CD4-positive, alpha-beta T cell treated with Interferon gamma for 1 hour (primary cell): Measurements from ENCODE around the gene CSF1R.

Experiments
- DNase-seq: peaks from one replicate; pipeline ENCODE4 v3.0.0-alpha.2; 2020

The CSF1R gene

DNA sequence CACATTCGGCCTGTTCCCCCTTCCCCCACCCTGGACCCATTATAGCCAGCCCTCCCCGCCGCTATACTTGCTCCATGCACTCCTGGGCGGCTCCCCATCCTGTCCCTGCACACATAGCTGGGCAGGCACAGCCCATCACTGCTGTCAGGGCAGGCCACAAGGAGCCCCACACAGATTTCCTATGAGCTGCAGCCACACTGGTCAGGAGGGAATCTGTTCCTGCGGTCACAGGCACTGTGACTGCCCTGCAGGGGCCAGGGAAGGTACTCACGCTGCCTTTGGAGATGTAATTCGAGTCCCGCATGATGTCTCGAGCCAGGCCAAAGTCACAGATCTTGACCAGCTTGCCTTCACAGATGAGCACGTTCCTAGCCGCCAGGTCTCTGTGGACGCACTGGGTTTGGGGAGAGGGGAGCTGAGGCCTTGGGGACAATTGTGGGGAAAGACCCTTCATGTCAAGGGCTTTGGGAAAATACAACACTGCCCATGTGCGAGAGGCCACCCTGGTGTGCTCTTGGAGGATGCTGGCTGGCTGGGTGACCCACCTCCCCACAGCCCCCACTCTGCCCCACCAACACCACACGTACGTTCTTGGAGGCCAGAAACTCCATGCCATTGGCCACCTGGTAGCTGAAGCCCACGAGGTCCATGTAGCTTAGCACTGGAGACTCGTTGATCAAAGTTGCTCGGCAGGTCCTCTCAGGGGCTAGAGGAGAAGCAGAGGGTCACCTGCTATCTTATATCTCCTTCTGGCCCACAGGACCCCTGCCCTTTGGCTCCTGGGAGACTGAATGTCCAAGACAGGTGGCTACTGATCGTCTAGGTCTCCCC lies 34.5 kb upstream of the CSF1R start:
- DNase-seq: no peak

DNA sequence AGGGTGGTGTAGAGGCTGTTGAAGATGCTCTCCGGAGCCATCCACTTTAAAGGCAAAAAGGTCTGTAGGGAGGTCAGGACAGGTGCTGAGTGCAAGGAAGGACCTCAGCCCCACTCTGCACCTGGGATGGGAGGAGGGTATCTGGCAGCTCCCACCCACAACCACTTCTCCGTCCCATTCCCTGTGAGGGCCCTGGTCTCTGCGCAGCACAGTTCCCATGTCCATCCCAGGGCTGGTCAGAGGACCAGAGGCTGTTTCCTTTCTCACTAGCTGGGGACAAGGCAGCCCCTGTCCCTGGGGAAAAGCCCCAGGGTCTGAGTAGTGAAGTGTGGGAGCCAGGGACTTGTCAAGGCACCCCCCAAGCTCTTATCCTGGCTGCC lies 33.7 kb upstream of the CSF1R start:
- no peak for DNase-seq

DNA sequence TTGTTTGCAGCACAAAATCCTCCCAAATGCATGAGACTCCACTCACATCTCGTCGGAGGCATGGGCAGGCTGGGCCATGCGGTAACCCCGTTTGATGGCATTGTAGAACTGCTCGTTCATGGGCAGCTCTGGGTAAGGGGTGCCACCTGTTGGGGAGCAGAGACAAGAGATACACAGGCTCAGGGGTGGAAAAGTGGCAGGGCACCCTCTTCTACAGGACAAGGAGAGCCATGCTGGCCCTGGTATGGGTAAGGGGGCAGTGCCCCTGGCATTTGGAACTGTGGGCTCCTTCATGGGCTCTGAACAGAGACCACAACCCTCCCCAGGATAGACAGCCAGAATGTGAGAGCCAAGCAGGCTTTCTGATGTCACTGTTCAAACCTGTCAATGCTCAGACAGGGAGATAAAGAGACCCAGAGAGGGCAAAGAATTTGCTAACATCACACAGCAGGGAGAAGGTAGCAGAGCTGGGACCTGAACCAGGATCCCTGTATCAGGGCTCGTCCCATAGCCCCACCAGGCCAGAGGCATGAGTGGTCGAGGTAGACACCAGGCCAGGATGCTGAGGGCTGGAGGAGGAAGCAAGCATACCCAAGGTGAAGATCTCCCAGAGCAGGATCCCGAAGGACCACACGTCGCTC lies 33.2 kb upstream of the CSF1R start:
- DNase-seq: no peak

DNA sequence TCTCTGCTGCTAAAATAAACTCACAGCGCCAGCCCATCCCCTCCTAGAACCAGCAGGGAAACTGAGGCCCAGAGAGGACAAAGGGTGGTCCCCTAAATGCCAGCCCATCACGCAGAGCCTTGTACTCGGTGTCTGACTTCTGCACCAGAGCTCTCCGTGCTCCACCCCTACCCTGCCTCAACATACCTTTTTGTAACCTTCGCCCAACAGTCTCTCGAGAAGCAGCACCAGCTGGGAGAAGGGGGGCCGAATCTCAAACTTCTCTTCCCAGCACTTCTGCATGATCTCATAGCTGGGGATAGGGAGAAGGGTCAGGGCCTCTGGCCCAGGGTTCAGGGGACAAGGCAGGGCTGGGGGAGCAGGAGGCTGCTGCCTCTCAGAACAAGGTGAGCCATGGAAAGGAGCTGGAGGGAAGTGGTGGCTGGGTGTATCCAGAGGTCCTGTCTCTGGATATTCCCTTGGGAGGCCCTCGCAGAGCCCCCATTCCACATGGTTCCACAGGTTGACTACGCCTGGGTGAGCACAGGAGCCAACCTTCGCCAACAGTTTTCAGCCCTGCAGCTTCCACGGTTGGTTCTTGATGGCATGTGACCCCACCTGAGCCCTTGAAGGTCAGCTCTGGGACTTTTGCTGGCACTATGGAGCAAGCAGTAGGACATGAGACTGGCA lies 32.3 kb upstream of the CSF1R start:
- DNase-seq: no peak

DNA sequence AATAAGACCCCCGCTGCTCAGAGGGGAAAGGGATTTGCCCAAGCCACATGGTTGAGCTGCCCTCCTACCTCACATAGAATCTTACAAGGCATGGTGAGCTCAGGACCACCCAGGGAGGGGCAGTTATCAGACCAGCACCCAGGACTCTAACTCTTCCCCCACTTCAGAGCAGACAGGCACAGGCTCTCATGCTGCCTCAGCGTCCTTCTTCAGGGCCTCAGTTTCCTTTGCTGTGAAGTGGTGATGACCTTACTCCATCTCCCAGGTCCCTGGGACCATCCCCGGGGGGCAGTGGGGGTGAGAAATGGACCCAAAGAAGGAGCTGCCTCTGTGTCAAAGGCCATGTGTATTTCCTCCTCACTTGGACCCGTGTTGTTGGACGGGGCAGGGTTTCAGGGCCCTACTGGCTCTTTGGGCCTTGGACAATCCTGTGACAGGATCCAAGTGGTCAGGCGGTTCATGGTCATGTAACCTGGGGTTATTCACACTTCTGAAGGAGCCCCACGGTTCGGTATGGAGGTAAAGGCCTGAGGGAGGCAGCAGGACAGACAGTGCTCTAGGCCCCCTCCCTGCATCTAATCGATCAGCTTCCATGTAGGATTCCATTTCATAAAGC lies 31.7 kb upstream of the CSF1R start:
- no peak for DNase-seq

DNA sequence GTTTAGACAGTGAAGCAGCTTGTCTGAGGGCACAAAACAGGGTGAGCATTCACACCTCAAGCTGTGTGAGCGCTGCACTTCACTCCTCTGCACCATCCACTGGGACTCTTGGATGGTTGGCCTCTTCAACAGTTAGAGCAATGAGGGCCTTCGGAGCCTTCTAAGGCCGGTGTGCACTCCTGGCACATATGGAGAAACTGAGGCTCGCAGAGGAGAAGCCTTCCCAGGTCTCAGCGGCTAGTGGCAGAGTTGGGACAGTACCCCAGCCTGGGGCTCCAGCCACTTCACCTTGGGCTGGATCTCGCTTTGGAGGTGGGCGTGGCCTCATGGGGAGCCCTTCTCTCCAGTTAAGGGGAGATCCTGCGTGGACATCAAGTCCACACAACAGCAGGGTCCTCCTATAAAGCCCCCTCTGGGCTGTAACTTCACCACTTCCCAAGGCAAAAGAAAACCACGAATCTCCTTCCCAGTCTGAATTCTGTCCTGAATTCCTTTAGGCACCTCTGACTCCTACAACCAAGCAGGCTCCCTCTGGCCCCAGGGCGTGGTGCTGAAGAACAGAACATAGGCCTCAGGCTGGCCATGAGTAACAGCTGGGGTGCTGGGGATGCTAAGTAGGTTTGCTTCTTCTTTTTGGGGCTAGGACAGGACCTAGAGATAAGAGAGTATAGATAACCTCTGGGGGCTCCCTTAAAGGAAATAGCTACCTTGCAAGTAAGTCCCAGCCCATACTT lies 30.5 kb upstream of the CSF1R start:
- no peak for DNase-seq

DNA sequence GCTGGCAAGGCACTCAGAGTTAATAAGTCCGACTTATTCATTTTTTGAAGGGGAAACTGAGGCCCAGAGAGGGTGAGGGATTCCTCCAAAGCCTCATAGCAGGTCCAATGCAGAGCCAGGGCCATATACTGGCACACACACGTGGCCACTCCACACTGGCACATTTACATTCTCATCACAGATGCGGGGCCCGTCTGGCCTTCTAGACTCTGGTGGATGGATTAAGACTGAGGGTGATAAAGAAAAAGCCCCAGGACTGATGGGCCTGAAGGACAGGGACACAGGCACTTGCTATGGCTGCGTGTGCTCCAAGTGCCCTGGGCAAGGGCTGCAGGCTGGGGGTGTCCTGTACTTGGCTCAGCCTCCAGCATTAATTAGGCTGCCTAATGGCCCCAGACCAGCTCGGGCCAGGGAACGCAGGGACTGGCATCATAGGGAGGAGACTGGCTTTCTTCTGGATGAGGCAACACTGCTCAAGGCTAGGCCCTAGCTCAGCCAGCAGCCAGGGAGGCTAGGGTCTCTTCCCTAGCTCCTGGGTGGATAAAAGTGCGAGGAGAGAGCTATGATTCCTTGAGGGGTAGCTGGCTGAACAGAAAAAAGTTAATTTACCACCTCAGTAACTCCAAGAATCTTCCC lies 28.5 kb upstream of the CSF1R start:
- no peak for DNase-seq

DNA sequence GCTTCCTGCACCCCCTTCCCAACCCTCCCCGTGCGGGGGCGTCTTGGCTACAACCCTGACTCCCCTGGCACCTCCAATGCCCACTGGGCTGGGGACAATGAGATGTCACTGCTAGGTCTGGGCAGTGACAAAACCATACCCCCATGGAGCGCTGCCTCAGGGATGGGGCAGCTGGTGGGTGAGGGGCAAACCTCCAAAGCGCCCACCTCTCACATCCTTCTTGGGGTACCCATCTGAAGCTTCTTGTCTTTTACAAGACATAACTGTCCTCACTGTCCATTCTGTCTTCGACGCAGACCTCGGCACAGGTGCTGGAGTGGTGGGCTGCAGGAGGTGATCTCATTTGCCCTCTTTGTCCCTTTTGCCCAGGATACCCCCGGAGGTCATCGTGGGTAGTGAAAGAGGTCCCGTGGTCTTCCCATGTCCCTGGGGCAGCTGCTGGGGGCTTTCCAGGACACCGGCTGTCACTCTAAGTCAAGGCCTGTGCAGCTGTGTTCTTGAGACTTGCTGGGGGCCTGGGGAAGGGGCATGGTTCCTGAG lies 27.8 kb upstream of the CSF1R start:
- DNase-seq: no peak

DNA sequence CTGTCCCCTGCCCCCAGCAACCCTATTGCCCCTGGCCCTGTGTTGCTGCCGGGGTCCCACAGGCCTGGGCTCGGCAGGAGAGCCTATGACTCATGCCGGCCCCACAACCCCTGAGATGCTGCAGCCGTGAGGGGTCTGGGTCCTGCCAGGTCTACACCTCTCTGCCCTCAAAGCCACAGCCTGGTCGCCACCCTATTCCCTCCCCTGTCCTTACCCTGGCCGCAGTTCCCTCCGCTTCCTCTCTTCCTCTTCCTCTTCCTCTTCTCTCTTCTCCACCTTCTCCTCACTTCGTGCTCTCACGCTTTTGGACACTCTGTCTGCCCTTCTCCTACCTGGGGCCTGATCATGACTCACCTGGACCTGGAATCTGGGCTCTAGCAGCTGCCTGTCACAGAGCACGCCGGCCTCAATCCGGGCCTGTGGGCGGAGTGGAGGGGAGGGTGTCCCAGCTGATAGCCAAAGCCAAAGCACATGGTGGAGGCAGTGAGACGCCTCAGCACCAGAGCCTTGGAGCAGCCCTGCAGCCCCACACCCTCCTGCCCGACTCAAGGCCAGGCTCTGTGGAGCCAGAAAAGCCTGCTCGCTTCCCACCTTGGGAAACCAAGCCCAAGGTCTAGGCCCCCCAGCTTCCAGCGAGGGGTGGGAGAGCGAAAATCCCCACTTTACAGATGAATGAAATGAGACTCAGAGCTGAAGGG lies 26.8 kb upstream of the CSF1R start:
- no peak for DNase-seq

DNA sequence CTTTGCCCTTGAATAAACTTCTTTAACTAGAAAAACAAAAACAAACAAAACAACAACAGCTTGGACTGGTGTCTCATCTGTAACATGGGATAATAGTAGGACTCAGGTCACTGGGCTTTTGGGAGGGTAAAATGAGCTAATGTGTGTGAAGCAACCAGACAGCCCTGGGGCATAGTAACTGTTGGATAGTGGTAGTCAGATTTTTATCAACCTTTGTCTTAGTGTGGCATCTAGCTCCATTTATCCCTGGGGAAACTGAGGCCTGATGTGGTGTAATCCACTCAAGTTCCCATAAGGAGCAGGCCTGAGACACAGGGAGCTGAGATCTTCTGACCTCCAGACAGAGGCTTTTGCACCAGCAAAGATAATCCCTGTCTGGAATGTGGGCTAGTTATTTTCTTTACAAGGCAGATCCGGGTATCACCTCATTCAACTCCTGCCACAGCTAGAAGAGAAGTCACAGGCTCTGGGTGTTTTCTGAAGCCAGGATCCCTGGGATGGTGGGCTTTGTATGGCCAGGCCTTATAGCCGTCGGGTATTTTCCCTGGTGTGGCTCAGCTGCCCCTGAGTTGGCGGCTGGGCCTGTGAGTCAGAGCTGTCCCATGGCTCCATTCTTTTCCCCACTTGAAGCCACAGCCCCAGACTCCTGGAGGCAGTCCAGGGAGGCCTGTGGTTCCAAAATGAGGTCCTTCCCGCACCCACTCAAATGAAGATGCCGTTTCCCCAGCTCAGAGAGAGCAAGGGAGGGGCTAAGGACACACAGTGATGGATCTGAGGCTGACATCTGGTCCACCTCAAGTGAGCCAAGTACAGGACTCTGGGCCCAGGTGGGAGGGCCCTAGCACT lies 26.1 kb upstream of the CSF1R start:
- no peak for DNase-seq

DNA sequence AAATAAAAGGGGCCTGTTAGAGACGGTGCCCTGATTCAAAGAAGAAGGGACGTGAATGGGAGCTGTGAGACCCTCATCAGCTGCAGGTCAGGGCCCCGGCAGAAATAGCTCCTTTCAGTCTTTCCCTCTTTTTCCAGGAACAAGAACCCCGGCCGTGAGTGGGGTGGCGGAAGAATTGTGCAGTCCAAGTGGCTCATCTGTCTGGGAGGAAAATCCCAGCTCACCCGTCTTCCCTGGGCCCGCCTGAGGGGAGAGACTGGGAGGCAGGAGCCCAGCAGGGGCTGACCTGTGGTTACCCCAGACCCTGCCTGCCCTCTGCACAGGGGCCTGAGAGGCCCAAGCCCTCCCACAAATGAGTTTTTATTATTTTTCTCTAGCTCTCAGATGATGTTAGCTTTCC lies 24.8 kb upstream of the CSF1R start:
- DNase-seq: no peak

DNA sequence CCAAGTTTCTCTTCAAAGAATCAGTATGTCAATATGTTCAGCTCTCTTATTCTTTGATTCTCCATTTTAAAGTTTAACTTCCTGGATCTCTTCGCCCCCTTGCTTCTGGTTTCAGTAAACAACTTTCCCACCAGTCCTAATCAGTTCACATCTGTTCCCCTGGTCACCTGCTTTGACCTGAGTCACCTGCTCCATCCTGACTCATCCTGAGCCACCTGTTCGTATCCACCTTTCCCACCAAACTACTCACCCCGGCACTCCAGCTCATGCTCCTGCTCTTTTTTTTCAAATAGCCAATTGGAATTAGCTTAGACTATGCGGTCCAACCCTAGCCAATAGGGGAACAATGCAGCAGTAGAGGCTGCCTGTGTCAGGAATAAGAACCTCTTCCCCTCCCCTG lies 23.6 kb upstream of the CSF1R start:
- no peak for DNase-seq

DNA sequence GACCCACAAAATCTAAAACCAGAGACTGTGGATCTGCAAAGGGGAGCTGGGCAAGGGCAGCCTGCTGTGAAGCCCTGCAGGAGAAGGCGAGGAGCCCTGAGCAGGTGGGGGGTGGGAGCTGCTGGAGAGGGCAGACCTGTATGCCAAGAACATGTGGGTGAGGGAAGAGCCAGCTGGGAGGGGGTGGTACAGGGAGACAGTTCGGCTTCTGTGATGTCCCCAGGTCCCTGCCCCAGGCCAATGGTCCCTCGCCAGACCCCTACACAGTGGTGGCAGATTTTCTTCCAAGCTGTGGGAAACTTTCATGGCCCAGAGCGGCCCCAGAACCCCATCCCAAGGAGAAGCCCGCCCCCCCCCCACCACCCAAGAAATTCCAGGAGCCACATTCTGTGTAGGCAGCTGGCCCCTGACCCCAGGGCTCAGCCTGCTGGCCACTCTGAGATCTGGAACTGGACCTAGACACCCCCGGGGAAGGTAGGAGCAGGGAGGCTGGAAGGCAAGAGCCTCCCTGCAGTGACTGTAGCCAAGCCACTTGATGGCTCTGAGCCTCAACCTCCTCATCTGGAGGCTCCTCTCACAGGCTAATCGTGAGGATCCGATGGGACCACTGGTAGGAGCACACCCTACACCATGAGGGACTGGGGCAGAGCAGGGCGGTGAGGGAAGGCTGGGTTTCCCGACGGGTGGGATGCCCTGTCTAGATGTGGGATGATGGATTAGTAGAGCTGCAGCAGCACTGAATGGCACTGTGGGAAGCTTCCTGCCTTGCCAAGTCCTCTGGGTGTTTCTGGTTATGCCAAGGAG lies 22.6 kb upstream of the CSF1R start:
- DNase-seq: no peak

DNA sequence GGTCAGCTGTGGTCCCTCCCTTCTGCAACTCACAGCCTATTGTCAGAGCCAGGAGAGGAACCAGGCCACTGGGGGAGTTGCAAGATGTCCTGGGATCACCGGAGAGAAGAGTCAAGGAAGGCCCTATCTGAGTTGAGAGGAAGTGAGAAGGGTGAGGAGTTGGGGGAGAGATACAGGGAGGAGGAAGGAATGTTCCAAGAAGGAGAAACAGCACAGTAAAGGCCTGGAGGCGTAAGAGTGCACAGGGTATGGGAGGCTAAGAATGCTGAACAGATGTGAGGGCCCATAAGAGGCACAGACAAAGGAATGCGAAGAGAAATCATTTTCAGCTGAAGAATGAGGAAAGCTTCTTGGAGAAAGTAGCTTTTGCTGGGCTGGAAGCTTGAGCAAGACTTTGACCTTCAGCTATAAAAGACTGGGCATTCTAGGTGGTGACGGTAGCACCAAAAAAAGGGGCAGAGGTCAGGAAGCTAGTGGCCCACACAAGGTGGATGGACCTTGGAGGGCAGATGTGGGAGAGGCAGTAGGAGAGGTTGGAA lies 21.6 kb upstream of the CSF1R start:
- no peak for DNase-seq

DNA sequence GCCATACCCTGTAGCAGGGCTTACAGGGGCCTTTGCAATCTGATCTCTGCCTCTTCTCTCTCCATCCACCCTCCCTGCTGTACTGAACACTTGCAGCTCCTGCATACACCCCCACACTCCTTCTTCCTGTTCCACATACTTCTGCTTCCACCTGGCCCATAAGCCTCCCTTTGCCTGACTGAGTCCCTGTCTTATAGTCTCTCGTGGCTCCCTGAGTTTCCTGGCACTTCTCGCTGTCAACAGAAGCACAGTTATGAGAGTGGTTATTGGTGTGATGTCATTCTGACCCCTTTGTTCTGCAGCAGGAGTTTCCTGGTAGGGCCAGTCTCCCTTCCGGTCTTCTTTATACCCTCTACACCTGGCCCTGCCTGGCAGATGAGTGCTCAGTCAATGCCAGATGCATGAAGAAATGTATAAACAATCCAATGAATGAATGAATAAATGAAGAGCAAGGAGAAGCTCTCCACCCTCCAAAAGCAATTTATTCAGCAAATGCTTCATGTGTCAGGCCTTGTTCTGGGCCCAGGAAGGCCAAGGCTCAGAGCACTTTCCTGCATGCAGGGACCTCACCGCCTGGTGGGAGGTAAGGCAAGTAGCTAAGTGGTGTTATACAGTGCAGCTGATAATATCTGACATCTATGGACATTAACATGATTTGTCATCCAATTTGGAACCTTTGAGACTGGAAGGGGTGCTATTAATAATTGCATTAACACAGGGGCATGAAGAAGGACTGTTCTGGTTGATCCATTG lies 20.5 kb upstream of the CSF1R start:
- DNase-seq: no peak

DNA sequence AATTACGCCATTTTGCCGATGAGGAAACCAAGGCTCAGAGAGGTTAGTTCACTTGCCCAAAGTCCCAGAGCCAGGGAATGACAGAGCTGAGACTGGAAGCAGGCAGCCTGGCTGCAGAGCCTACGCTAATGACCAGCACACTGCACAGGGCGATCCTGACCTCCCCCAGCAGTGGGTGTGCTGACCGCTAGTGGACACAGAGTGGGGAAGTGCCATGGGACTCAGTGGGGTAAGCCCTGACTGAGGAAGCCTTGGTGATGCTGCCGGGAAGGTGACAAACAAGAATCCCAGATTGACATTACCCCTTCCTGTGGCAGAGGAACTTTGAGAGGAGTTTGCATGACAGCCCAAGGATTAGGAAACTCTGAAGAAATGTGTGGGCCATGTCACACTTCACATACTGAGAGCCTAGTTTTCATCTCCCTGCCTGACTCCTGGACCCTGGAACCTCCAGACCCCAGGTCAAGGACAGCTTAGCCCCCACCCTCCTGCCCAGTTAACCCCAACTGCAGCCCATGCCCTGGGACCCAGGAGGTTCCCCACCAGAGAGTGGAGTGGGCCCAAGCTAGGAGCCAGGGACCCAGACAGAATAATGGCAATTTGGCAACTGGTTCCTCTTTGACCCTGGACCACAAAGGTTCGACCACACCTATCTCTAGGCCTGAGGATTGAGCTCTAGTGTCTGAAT lies 19.7 kb upstream of the CSF1R start:
- DNase-seq: no peak

DNA sequence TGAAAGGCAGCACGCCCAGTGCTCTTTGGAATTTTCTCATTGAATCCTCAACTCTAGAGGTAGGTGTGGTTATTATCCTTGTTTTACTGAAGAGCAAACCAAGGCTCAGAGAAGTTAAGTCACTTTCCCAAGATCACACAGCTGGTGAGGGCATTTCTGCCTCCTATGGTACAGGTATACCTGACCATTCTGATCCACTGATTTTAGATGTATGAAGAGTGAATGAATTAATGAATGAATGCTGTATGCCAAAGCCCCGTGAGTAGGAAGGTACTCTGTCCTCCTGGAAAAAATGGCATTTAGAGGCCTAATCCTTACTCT lies 18.2 kb upstream of the CSF1R start:
- no peak for DNase-seq
